Astrocyte (in vitro differentiated cells and primary cell): ENCODE data around the gene MYMK. TPM values are rescaled to one million over a fixed set of nuclear protein-coding genes. Genes with fewer than 3 reads are reported as not detected.

Source experiments
- DNase-seq: peaks from one replicate; pipeline ENCODE4 v3.0.0-alpha.2; 2010; ENCODE audit warnings: low read depth
- FAIRE-seq: peaks from 2 replicates; lab custom pipeline; 2011; peaks lifted over from hg19 to GRCh38; lab: Jason Lieb, UNC
- H2AFZ ChIP-seq: 2 replicates; pipeline ENCODE4 v1.6.0; 2012; ENCODE audit warnings: low read depth, low read length, inconsistent platforms
- H3K27ac ChIP-seq: 2 replicates; pipeline ENCODE4 v1.5.1; 2011; ENCODE audit warnings: low read depth, low read length, inconsistent platforms
- H3K27me3 ChIP-seq: 2 replicates; pipeline ENCODE4 v1.6.0; 2011; ENCODE audit warnings: low read length, inconsistent platforms; ENCODE audit not compliant: insufficient read depth
- H3K36me3 ChIP-seq: 2 replicates; pipeline ENCODE4 v1.5.1; 2011; ENCODE audit warnings: low read length, inconsistent platforms; ENCODE audit not compliant: insufficient read depth
- H3K4me1 ChIP-seq: 2 replicates; pipeline ENCODE4 v1.5.1; 2011; ENCODE audit warnings: low read length, inconsistent platforms; ENCODE audit not compliant: insufficient read depth
- H3K4me2 ChIP-seq: 2 replicates; pipeline ENCODE4 v1.6.0; 2012; ENCODE audit warnings: low read length, inconsistent platforms
- H3K4me3 ChIP-seq: 2 replicates; pipeline ENCODE4 v1.5.1; 2011; ENCODE audit warnings: low read depth, mild to moderate bottlenecking, low read length, inconsistent platforms; ENCODE audit not compliant: insufficient read depth
- H3K79me2 ChIP-seq: 2 replicates; pipeline ENCODE4 v1.6.0; 2012; ENCODE audit warnings: mild to moderate bottlenecking, low read length, inconsistent platforms; ENCODE audit not compliant: insufficient read depth
- H3K9ac ChIP-seq: 2 replicates; pipeline ENCODE4 v1.6.0; 2012; ENCODE audit warnings: mild to moderate bottlenecking, low read length, inconsistent platforms
- H3K9me3 ChIP-seq: 2 replicates; pipeline ENCODE4 v1.5.1; 2012; ENCODE audit warnings: low read depth, mild to moderate bottlenecking, low read length, inconsistent platforms; ENCODE audit not compliant: insufficient read depth
- H4K20me1 ChIP-seq: 2 replicates; pipeline ENCODE4 v1.6.0; 2012; ENCODE audit warnings: low read length, inconsistent platforms; ENCODE audit not compliant: insufficient read depth
- H3K27ac Mint-ChIP-seq: one replicate; pipeline ENCODE4 v1.8.0; 2021; ENCODE audit warnings: mild to moderate bottlenecking, mixed read lengths; ENCODE audit not compliant: unreplicated experiment
- H3K27me3 Mint-ChIP-seq: one replicate; pipeline ENCODE4 v1.8.0; 2021; ENCODE audit warnings: low read depth, mixed read lengths; ENCODE audit not compliant: unreplicated experiment
- H3K36me3 Mint-ChIP-seq: one replicate; pipeline ENCODE4 v1.8.0; 2021; ENCODE audit warnings: low read depth, mixed read lengths; ENCODE audit not compliant: unreplicated experiment
- H3K4me1 Mint-ChIP-seq: one replicate; pipeline ENCODE4 v1.8.0; 2021; ENCODE audit warnings: low read depth, mixed read lengths; ENCODE audit not compliant: unreplicated experiment
- H3K4me3 Mint-ChIP-seq: one replicate; pipeline ENCODE4 v1.8.0; 2021; ENCODE audit warnings: mild to moderate bottlenecking, moderate library complexity, mixed read lengths; ENCODE audit not compliant: unreplicated experiment
- H3K9me3 Mint-ChIP-seq: one replicate; pipeline ENCODE4 v1.8.0; 2021; ENCODE audit warnings: mild to moderate bottlenecking, mixed read lengths; ENCODE audit not compliant: unreplicated experiment
- EZH2 ChIP-seq: IDR thresholded peaks from 2 replicates; pipeline ENCODE4 v1.6.1; 2012; ENCODE audit warnings: mild to moderate bottlenecking, low read length, inconsistent platforms; ENCODE audit not compliant: insufficient read depth
- total RNA-seq: library from RNA; stranded (reverse); gene quantifications from 2 replicates; pipeline ENCODE4 v1.2.1, GENCODE V29; 2021
- TF ChIP-seq, protein P1 (sequence below): IDR thresholded peaks from 2 replicates; pipeline ENCODE4 v1.5.1; 2011; ENCODE audit warnings: low read depth, mild to moderate bottlenecking, inconsistent platforms, low read length, moderate library complexity; ENCODE audit not compliant: insufficient read depth

Gene MYMK
- total RNA-seq, 1 donor from 2014 or later, result not detected

DNA sequence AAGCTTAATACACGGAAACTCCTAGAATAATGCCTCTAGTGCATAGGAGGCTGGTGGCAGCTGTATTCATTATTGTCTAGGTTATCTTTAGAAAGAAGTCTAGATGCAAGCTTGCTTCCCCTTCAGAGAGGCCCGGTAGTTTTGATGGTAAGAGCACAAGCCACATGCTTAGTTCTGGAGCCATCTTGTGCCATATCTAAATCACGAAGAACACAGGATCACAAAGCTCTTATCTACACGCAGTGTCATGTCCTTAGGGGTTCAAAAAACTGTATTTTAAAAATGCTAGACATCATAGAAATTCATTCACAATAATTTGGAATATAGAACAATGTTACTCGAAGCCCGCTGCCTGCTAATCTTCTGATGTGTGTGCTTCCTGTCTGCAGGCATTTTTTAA is 58.8 kb downstream of the MYMK start:
- Histone ChIP-seq H3K4me2 (no peak overlapping the region), H4K20me1 (peaks cover 31% of the 10 kb centered on the region), H3K4me3 (no peak overlapping the region), H3K36me3 (no peaks in the 10 kb centered on the region), H3K4me1 (no peaks in the 10 kb centered on the region), H3K9ac (no peak overlapping the region), H3K27me3 (no peaks in the 10 kb centered on the region), H3K27ac (no peak overlapping the region), H3K79me2 (no peaks in the 10 kb centered on the region), H3K9me3 (no peaks in the 10 kb centered on the region), H2AFZ (no peak overlapping the region)
- Mint-ChIP-seq H3K27ac (no peak overlapping the region), H3K36me3 (peaks cover 4% of the 10 kb centered on the region), H3K9me3 (no peaks in the 10 kb centered on the region), H3K27me3 (no peaks in the 10 kb centered on the region), H3K4me1 (no peaks in the 10 kb centered on the region), H3K4me3 (no peak overlapping the region)
- FAIRE-seq (no peak), DNase-seq (no peak)
- TF ChIP-seq, protein P1, sequence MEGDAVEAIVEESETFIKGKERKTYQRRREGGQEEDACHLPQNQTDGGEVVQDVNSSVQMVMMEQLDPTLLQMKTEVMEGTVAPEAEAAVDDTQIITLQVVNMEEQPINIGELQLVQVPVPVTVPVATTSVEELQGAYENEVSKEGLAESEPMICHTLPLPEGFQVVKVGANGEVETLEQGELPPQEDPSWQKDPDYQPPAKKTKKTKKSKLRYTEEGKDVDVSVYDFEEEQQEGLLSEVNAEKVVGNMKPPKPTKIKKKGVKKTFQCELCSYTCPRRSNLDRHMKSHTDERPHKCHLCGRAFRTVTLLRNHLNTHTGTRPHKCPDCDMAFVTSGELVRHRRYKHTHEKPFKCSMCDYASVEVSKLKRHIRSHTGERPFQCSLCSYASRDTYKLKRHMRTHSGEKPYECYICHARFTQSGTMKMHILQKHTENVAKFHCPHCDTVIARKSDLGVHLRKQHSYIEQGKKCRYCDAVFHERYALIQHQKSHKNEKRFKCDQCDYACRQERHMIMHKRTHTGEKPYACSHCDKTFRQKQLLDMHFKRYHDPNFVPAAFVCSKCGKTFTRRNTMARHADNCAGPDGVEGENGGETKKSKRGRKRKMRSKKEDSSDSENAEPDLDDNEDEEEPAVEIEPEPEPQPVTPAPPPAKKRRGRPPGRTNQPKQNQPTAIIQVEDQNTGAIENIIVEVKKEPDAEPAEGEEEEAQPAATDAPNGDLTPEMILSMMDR, result no peak
- TF ChIP-seq EZH2, result no peak

DNA sequence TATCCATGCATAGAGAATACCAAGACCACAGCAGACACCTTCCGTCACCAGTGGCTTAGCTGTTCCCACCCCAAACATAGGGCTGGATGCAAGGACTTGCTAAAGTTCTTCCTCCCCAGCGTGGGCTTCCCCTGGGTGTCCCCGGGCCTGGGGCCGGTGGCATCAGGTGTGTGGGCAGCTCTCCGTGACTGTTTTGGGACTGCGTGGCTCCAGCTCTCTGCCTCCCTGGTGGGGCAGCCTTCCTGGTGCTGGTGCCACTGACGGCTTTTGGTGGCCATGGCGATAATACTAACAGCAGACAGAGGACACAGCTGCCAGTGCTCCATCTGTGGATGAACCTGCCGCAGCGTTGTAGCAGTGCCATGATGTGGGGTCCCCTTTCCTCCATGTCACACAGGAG is 60.1 kb downstream of the MYMK start:
- Mint-ChIP-seq H3K4me1 (no peaks in the 10 kb centered on the region), H3K27me3 (no peaks in the 10 kb centered on the region), H3K4me3 (peak overlapping the region; percentile 45), H3K9me3 (no peaks in the 10 kb centered on the region), H3K27ac (no peak overlapping the region), H3K36me3 (peaks cover 4% of the 10 kb centered on the region)
- Histone ChIP-seq H3K9me3 (no peaks in the 10 kb centered on the region), H3K79me2 (no peaks in the 10 kb centered on the region), H3K27ac (no peak overlapping the region), H3K4me1 (no peaks in the 10 kb centered on the region), H3K4me3 (no peak overlapping the region), H3K36me3 (no peaks in the 10 kb centered on the region), H3K4me2 (no peak overlapping the region), H4K20me1 (peaks cover 36% of the 10 kb centered on the region), H3K27me3 (no peaks in the 10 kb centered on the region), H2AFZ (no peak overlapping the region), H3K9ac (no peak overlapping the region)
- no peak for FAIRE-seq
- TF ChIP-seq, protein P1, result no peak
- no peak for TF ChIP-seq EZH2
- DNase-seq, result no peak

Other genes starting within 250 kb of the MYMK start
- 0.10 TPM in 1 of 2 replicates, not detected in the other for gene ABO, start 249.8 kb downstream of the MYMK start, total RNA-seq
- 22.2 and 25.1 TPM in 2 replicates for gene SURF6, start 188.8 kb downstream of the MYMK start, total RNA-seq
- gene MED22, start 176.8 kb downstream of the MYMK start, total RNA-seq, result 25.2 and 28.8 TPM in 2 replicates
- gene RPL7A, start 176.7 kb downstream of the MYMK start, total RNA-seq, result 1,213 and 1,364 TPM in 2 replicates
- gene SURF1, start 168.5 kb downstream of the MYMK start, total RNA-seq, result 35.7 and 35.9 TPM in 2 replicates
- gene SURF2, start 168.4 kb downstream of the MYMK start, total RNA-seq, result 18.8 and 20.0 TPM in 2 replicates
- gene SURF4, start 148.9 kb downstream of the MYMK start, total RNA-seq, result 338 and 374 TPM in 2 replicates
- 0.58 and 0.82 TPM in 2 replicates for gene STKLD1, start 148.6 kb downstream of the MYMK start, total RNA-seq
- 19.7 and 22.5 TPM in 2 replicates for gene REXO4, start 106.9 kb downstream of the MYMK start, total RNA-seq
- gene ADAMTS13, start 102.6 kb downstream of the MYMK start, total RNA-seq, result 5.6 and 7.3 TPM in 2 replicates
- 13.1 and 14.2 TPM in 2 replicates for gene CACFD1, start 65.0 kb downstream of the MYMK start, total RNA-seq
- 21.1 and 24.3 TPM in 2 replicates for gene SLC2A6, start 45.9 kb downstream of the MYMK start, total RNA-seq
- 0.52 and 0.58 TPM in 2 replicates for gene ADAMTSL2, start 9.7 kb upstream of the MYMK start, total RNA-seq
- not detected in 2 replicates for gene FAM163B, start 84.4 kb upstream of the MYMK start, total RNA-seq
- gene DBH, start 111.4 kb upstream of the MYMK start, total RNA-seq, result not detected in 2 replicates
- gene SARDH, start 213.4 kb upstream of the MYMK start, total RNA-seq, result 2.8 and 3.7 TPM in 2 replicates